HepG2 (cell line): ENCODE results near the gene SHISA7. TPM values are rescaled to one million over a fixed set of nuclear protein-coding genes. Genes with fewer than 3 reads are reported as not detected.

Experiments used
- ATAC-seq: fragments of 200-7000 bp; cut with Tn5 transposase; 3 replicates; pipeline ENCODE4 v1.9.1; 2020; ENCODE audit warnings: mild to moderate bottlenecking, moderate library complexity
- BruUV-seq: library from RNA; stranded (reverse); fragments of 400-500 nt; replicated peaks from 2 replicates; lab custom pipeline; 2021; lab: Mats Ljungman, UMichigan
- CTCF ChIA-PET: fragments of 300-600 bp; formaldehyde crosslinking; extraction: SDS; loops from one replicate; lab custom pipeline; 2021; ENCODE audit warnings: low total read pairs, inconsistent platforms, low intra/inter-chr PET ratio; lab: Yijun Ruan, JAX
- POLR2A ChIA-PET: fragments of 350-600 bp; sonication (Branson Sonifier 250); formaldehyde crosslinking; loops from one replicate; lab custom pipeline; 2020; ENCODE audit warnings: antibody characterized with exemption, inconsistent platforms; lab: Yijun Ruan, JAX
- DNase-seq: peaks from one replicate; pipeline ENCODE4 v3.0.0-alpha.2; 2015; ENCODE audit warnings: low spot score
- FAIRE-seq: peaks from 3 replicates; lab custom pipeline; 2011; peaks lifted over from hg19 to GRCh38; lab: Jason Lieb, UNC
- H2AFZ ChIP-seq: one replicate; pipeline ENCODE4 v1.6.1; 2011; ENCODE audit warnings: low read length, inconsistent platforms
- H3K27ac ChIP-seq: fragments of 300-600 bp; 3 replicates; pipeline ENCODE4 v1.8.0; 2011; ENCODE audit warnings: mixed run types, mild to moderate bottlenecking, mixed read lengths, low read length, inconsistent platforms; ENCODE audit not compliant: insufficient read depth; ENCODE audit errors: extremely low read length
- H3K27me3 ChIP-seq, 2 experiments: fragments of 200-600 bp in 1 of 2; 2 replicates in 1 of 2; 3 replicates in 1 of 2; pipeline versions ENCODE4 v1.6.0 to v1.8.0; 2011; ENCODE audit warnings: low read length in 2 of 2, mild to moderate bottlenecking in 2 of 2, moderate library complexity in 2 of 2, inconsistent platforms in 1 of 2; ENCODE audit not compliant: insufficient read depth in 2 of 2, control insufficient read depth in 1 of 2
- H3K36me3 ChIP-seq, 2 experiments: fragments of 200-600 bp in 1 of 2; replicated peaks in 1 of 2; 2 replicates in 1 of 2; 3 replicates in 1 of 2; pipeline versions ENCODE4 v1.5.1 to v1.8.0; 2011; ENCODE audit warnings: low read length in 2 of 2, inconsistent platforms in 1 of 2; ENCODE audit not compliant: insufficient read depth in 2 of 2, control insufficient read depth in 1 of 2
- H3K4me1 ChIP-seq: 2 replicates; pipeline ENCODE4 v1.5.1; 2012; ENCODE audit warnings: low read length, inconsistent platforms; ENCODE audit not compliant: insufficient read depth
- H3K4me2 ChIP-seq: 2 replicates; pipeline ENCODE4 v1.6.0; 2011; ENCODE audit warnings: low read depth, low read length, inconsistent platforms
- H3K4me3 ChIP-seq, 3 experiments: fragments of 200-600 bp in 1 of 3; sonication (generic), shearing (Covaris generic) in 1 of 3; replicated peaks in 1 of 3; 2 replicates each; pipeline ENCODE4 v1.5.1; 2011 to 2016; ENCODE audit warnings: low read length in 3 of 3, inconsistent platforms in 2 of 3, low read depth in 2 of 3, mild to moderate bottlenecking in 2 of 3, control low read depth in 1 of 3, mixed read lengths in 1 of 3; ENCODE audit not compliant: insufficient read depth in 1 of 3
- H3K79me2 ChIP-seq: one replicate; pipeline ENCODE4 v1.6.1; 2011; ENCODE audit warnings: low read length, inconsistent platforms; ENCODE audit not compliant: insufficient read depth
- H3K9ac ChIP-seq: 2 replicates; pipeline ENCODE4 v1.6.0; 2011; ENCODE audit warnings: mild to moderate bottlenecking, low read depth, low read length, inconsistent platforms; ENCODE audit not compliant: insufficient read depth
- H3K9me3 ChIP-seq: 2 replicates; pipeline ENCODE4 v1.5.1; 2012; ENCODE audit warnings: mild to moderate bottlenecking, low read length
- H4K20me1 ChIP-seq: 2 replicates; pipeline ENCODE4 v1.6.0; 2011; ENCODE audit warnings: inconsistent platforms, mild to moderate bottlenecking, low read length, moderate library complexity; ENCODE audit not compliant: insufficient read depth
- FOXA1 ChIP-seq, 2 experiments: fragments of 450-650 bp in 1 of 2; sonication (generic) in 1 of 2; formaldehyde crosslinking in 1 of 2; IDR thresholded peaks; 2 replicates each; pipeline versions ENCODE4 v1.4.0 to v1.6.1; 2016 to 2020; ENCODE audit warnings: missing genetic modification reagents in 1 of 2
- JARID2 ChIP-seq: sonication (generic); formaldehyde crosslinking; IDR thresholded peaks from 2 replicates; pipeline ENCODE4 v1.8.1; 2023; ENCODE audit warnings: missing genetic modification reagents, inconsistent platforms; ENCODE audit not compliant: insufficient replicate concordance
- MATR3 ChIP-seq: sonication (generic); formaldehyde crosslinking; IDR thresholded peaks from 2 replicates; pipeline ENCODE4 v1.4.0; 2020; ENCODE audit warnings: missing genetic modification reagents
- MED13 ChIP-seq: sonication (generic); formaldehyde crosslinking; IDR thresholded peaks from 2 replicates; pipeline ENCODE4 v1.5.0; 2020; ENCODE audit warnings: missing genetic modification reagents
- NFIB ChIP-seq: sonication (generic); formaldehyde crosslinking; IDR thresholded peaks from 2 replicates; pipeline ENCODE4 v1.9.0; 2021; ENCODE audit warnings: missing genetic modification reagents, mild to moderate bottlenecking, borderline replicate concordance
- PRMT3 ChIP-seq: sonication (generic); formaldehyde crosslinking; IDR thresholded peaks from 2 replicates; pipeline ENCODE4 v1.8.1; 2022; ENCODE audit warnings: low read depth, mild to moderate bottlenecking, moderate library complexity, missing genetic modification reagents, borderline replicate concordance
- SMAD9 ChIP-seq: sonication (generic); formaldehyde crosslinking; IDR thresholded peaks from 2 replicates; pipeline ENCODE4 v1.5.1; 2020; ENCODE audit warnings: mild to moderate bottlenecking, missing genetic modification reagents
- SRSF9 ChIP-seq: fragments of 200-400 bp; formaldehyde crosslinking; IDR thresholded peaks from 2 replicates; pipeline ENCODE4 v1.6.1; 2018; ENCODE audit warnings: borderline replicate concordance, mild to moderate bottlenecking, low read depth, low read length; ENCODE audit not compliant: insufficient read depth, poor library complexity, severe bottlenecking
- ZNF639 ChIP-seq: conservative IDR thresholded peaks from 2 replicates; pipeline ENCODE4 v1.6.1; 2018; ENCODE audit warnings: missing genetic modification reagents
- WGBS: methylation state at CpG from one replicate; pipeline ENCODE4 v1.1.6; 2017; ENCODE audit warnings: low lambda C conversion rate; 5-methylcytosine and 5-hydroxymethylcytosine counted together
- in situ Hi-C: cut with HindIII; loops from 2 replicates; pipeline ENCODE4 v1.10.0; 2017; ENCODE audit warnings: low pct_unique_long_range_greater_than_20kb; ENCODE audit not compliant: extremely low pct_ligation_motif_present
- intact Hi-C: fragments of 100-400 bp; cut with micrococcal nuclease; formaldehyde crosslinking; loops from one replicate; pipeline ENCODE4 v1.10.0; 2022; ENCODE audit not compliant: unreplicated experiment
- polyA plus RNA-seq, 8 experiments: library from polyadenylated mRNA; depleted of rRNA in 3 of 8; stranded (reverse) in 7 of 8; unstranded in 1 of 8; fragments of >200 nt; fragmentation: Illumina TruSeq in 4 of 8; extraction: Trizol in 4 of 8; gene quantifications; 2 replicates each; pipeline versions ENCODE4 v1.2.1 to v1.2.3, GENCODE V29; 2011 to 2016; ENCODE audit warnings: low read depth in 4 of 8, missing spikeins in 1 of 8, mixed read lengths in 1 of 8; ENCODE audit not compliant: insufficient read depth in 1 of 8
- total RNA-seq, 5 experiments: library from RNA; depleted of rRNA; stranded (reverse); fragments of >200 nt; fragmentation: Illumina TruSeq; extraction: Trizol; gene quantifications; 2 replicates each; pipeline ENCODE4 v1.2.3, GENCODE V29; 2016; ENCODE audit warnings: low read depth in 1 of 5

The SHISA7 gene
- total and polyA plus RNA-seq, 2 of the 13 experiments (the other 11 are each of a cell fraction or from before 2014, with no cell fraction given), result not detected

- TF ChIP-seq SRSF9 (no peak), JARID2 (CRISPR knock-in tag) (no peak), MATR3 (CRISPR knock-in tag) (no peak), MED13 (CRISPR knock-in tag) (no peak), SMAD9 (no peak), ZNF639 (no peak)
Observed at GRCh38 chr19:55441319-55441691, 1.8 kb downstream of the SHISA7 start (continued).

- in situ Hi-C loops, result no loop called here
- no peak for FAIRE-seq
- no peak overlapping the region; a peak in 1 of 6 replicates for H3K4me3 ChIP-seq
- no peaks in the 10 kb centered on the region for H3K9me3 ChIP-seq
- POLR2A ChIA-PET, result no interaction called here
- H3K27me3 ChIP-seq, result peaks cover 6 to 40% of the 10 kb centered on the region in 2 experiments; a peak in 4 of 5 replicates
- CTCF ChIA-PET, result no interaction called here
- H2AFZ ChIP-seq, result no peak overlapping the region
- no peaks in the 10 kb centered on the region for H3K4me1 ChIP-seq
- no peaks in the 10 kb centered on the region for H3K36me3 ChIP-seq
- H3K27ac ChIP-seq, result no peak overlapping the region
- BruUV-seq, result no TSS peak
- H3K9ac ChIP-seq, result no peak overlapping the region
- no peak for DNase-seq
- WGBS, result 23% methylated on average over 12 of the region's 39 CpGs
- intact Hi-C loops, result no loop called here
- H3K4me2 ChIP-seq, result no peak overlapping the region
- H4K20me1 ChIP-seq, result peaks cover 4% of the 10 kb centered on the region; the same call in 1 of the 2 replicates
- H3K79me2 ChIP-seq, result no peaks in the 10 kb centered on the region
- ATAC-seq, result no peak
- no peak for TF ChIP-seq SRSF9
- no peak for TF ChIP-seq FOXA1 (IDR thresholded peaks at IDR 0.05)
- no peak for TF ChIP-seq FOXA1 (CRISPR knock-in tag; IDR thresholded peaks at IDR 0.05)
- no peak for TF ChIP-seq PRMT3 (CRISPR knock-in tag)
- no peak for TF ChIP-seq NFIB
- TF ChIP-seq, all 625 proteins: peak for 0
Observed at GRCh38 chr19:55440411-55441105, 2.5 kb downstream of the SHISA7 start.
